ENCODE data around the gene KAZN. TPM values are rescaled to one million over a fixed set of nuclear protein-coding genes. Genes with fewer than 3 reads are reported as not detected.

KAZN gene
- total RNA-seq, 2 donors from 2014 or later: 3.4 to 12.2 TPM

- Histone ChIP-seq H3K36me3 (replicated peaks in 1 of 2; ENCODE audit: insufficient read depth in 1 of 2, low read depth in 2 of 2) (no peaks in the 10 kb centered on the region), H3K4me3 (no peak overlapping the region), H3K27me3 (no peaks in the 10 kb centered on the region), H3K27ac (no peak overlapping the region), H3K4me1 (peaks cover 10% of the 10 kb centered on the region), H3K9me3 (no peaks in the 10 kb centered on the region)
- ATAC-seq (no peak), DNase-seq (no peak)
- intact Hi-C loops (cut with DNase I): no loop called here
- 43 to 65% methylated on average over 7 to 9 of the region's 9 CpGs for WGBS, 2 donors
- TF ChIP-seq CTCF (IDR thresholded peaks at IDR 0.05): no peak
Observed at GRCh38 chr1:15102646-15103045, 504.2 kb downstream of the KAZN start.

- ATAC-seq (no peak), DNase-seq (no peak)
- no peak for TF ChIP-seq CTCF (IDR thresholded peaks at IDR 0.05)
- no peak for TF ChIP-seq POLR2A (IDR thresholded peaks at IDR 0.05)
- peaks cover 10% of the 10 kb centered on the region for H3K4me1 ChIP-seq
- no peak overlapping the region for H3K4me3 ChIP-seq
- H3K36me3 ChIP-seq (replicated peaks in 1 of 2; ENCODE audit: insufficient read depth in 1 of 2, low read depth in 2 of 2): no peaks in the 10 kb centered on the region
- 90% methylated on average over 16 to 17 of the region's 17 CpGs for WGBS, 2 donors
- H3K9me3 ChIP-seq: no peaks in the 10 kb centered on the region
- no peak overlapping the region for H3K27ac ChIP-seq
- no peaks in the 10 kb centered on the region for H3K27me3 ChIP-seq
- intact Hi-C loops (cut with DNase I): no loop called here
Observed at GRCh38 chr1:15103211-15103610, 504.7 kb downstream of the KAZN start.

GRCh38 chr1:15103906-15104305 is 505.4 kb downstream of the KAZN start:
- no peak overlapping the region for H3K27ac ChIP-seq
- H3K27me3 ChIP-seq: no peaks in the 10 kb centered on the region
- WGBS, 2 donors: 81 to 85% methylated on average over 4 to 8 of the region's 10 CpGs
- no peak overlapping the region for H3K4me3 ChIP-seq
- DNase-seq (no peak), ATAC-seq (no peak)
- H3K9me3 ChIP-seq: no peaks in the 10 kb centered on the region
- peaks cover 10% of the 10 kb centered on the region for H3K4me1 ChIP-seq
- TF ChIP-seq CTCF (IDR thresholded peaks at IDR 0.05): no peak
- no peak for TF ChIP-seq POLR2A (IDR thresholded peaks at IDR 0.05)
- no peaks in the 10 kb centered on the region for H3K36me3 ChIP-seq (replicated peaks in 1 of 2; ENCODE audit: insufficient read depth in 1 of 2, low read depth in 2 of 2)
- intact Hi-C loops (cut with DNase I): no loop called here

GRCh38 chr1:15104768-15105167 is 506.3 kb downstream of the KAZN start:
- no peaks in the 10 kb centered on the region for H3K9me3 ChIP-seq
- TF ChIP-seq CTCF (IDR thresholded peaks at IDR 0.05): no peak
- no peak for TF ChIP-seq POLR2A (IDR thresholded peaks at IDR 0.05)
- DNase-seq (no peak), ATAC-seq (no peak)
- H3K4me1 ChIP-seq: peaks cover 10% of the 10 kb centered on the region
- no peak overlapping the region for H3K27ac ChIP-seq
- H3K36me3 ChIP-seq (replicated peaks in 1 of 2; ENCODE audit: insufficient read depth in 1 of 2, low read depth in 2 of 2): no peaks in the 10 kb centered on the region
- no peak overlapping the region for H3K4me3 ChIP-seq
- intact Hi-C loops (cut with DNase I): no loop called here
- H3K27me3 ChIP-seq: no peaks in the 10 kb centered on the region

- ATAC-seq: peak; percentile 31
- intact Hi-C loops (cut with DNase I): no loop called here
- 31 to 32% methylated on average over 7 of the region's 7 CpGs for WGBS, 2 donors
Observed at GRCh38 chr1:15106608-15107007, 508.1 kb downstream of the KAZN start.

More at GRCh38 chr1:15106608-15107007, 508.1 kb downstream of the KAZN start:
- no peak for TF ChIP-seq POLR2A (IDR thresholded peaks at IDR 0.05)
- TF ChIP-seq CTCF (IDR thresholded peaks at IDR 0.05): no peak
- no peaks in the 10 kb centered on the region for H3K36me3 ChIP-seq (replicated peaks in 1 of 2; ENCODE audit: insufficient read depth in 1 of 2, low read depth in 2 of 2)
- no peaks in the 10 kb centered on the region for H3K27me3 ChIP-seq
- no peak overlapping the region for H3K27ac ChIP-seq
- H3K9me3 ChIP-seq: no peaks in the 10 kb centered on the region
- DNase-seq: peak; percentile 36 to 63 (median 54)
- H3K4me1 ChIP-seq: peaks cover 6% of the 10 kb centered on the region
- H3K4me3 ChIP-seq: no peak overlapping the region

Measured in body of pancreas (tissue), 4 donors.